HG03196 (cell line): ENCODE results near the gene HECTD4.

ENCODE experiments used
- ATAC-seq: cut with Tn5 transposase; IDR thresholded peaks from one replicate; pipeline ENCODE4 v1.9.1; 2021; ENCODE audit not compliant: unreplicated experiment

HECTD4 gene

DNA sequence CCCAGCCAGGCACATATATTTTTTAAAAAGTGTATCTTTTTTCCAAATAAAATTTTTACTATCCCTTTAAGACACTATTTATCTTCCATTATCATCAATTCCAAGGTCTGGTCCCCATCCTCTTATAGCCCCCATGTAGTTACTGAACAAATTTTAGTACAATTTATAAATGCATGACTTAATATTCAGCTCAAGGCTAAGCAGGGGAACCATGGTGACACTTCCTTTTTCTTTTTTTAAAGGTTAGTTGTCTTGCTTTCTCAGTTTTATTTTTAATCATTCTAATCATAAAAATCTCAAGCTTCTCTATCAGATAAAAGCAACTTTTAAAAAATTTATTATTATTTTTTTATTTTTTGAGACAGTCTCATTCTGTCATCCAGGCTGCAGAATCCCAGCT is 164.6 kb downstream of the HECTD4 start:
- ATAC-seq: no peak

DNA sequence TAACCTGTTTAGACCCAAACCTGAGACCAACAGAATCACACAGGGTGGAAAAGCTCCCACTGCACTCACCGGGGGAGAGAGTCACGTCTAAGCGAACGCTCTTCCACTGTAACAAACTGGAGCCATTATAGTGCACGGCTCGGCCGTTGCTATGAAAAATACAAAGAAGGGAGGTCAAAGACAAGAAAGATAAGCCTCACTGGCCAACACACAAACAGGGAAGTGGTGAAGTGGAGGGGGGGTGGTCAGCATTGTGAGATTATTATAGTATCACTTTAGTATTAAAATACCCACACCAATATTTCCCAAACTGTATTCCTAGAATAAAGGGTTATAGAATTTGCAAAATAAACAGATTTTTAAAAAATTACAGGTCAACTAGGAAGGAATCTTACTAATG is 166.0 kb downstream of the HECTD4 start:
- ATAC-seq: no peak

DNA sequence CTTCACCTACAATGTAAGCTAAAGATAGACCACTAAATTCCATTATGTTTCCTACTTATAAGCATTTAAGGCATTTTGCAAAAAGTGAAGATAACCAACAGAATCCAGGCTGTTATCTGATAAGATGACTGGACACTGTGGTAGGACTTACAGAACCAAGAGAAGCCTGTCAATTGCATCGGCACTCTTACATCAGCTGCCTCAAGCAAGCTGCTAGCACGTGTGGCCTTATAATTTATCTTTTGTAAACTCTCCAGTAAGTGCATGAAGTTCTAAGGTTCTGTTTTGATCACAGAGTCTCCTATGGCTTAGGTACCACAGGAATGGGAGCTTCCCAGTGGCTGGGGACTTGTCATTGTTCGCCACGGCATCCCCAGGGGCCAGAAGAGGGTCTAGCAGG is 168.2 kb downstream of the HECTD4 start:
- ATAC-seq: no peak

- no peak for ATAC-seq
Observed at GRCh38 chr12:112208301-112208910, 173.8 kb downstream of the HECTD4 start.

GRCh38 chr12:112207397-112207924 is 174.8 kb downstream of the HECTD4 start:
- no peak for ATAC-seq

DNA sequence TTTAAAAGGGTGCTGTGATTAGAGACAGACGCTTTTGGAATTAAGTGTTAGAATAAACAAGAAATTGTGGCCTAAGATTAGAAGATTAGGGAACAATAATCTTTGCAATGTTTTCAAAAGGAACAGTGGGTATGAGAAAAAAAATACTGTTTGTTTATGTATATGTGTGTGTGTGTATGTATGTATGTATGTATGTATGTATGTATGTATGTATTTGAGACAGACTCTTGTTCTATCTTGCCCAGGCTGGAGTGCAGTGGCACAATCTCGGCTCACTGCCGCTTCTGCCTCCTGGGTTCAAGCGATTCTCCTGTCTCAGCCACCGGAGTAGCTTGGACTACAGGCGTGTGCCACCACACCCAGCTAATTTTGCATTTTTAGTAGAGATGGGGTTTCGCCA is 175.3 kb downstream of the HECTD4 start:
- ATAC-seq: no peak

DNA sequence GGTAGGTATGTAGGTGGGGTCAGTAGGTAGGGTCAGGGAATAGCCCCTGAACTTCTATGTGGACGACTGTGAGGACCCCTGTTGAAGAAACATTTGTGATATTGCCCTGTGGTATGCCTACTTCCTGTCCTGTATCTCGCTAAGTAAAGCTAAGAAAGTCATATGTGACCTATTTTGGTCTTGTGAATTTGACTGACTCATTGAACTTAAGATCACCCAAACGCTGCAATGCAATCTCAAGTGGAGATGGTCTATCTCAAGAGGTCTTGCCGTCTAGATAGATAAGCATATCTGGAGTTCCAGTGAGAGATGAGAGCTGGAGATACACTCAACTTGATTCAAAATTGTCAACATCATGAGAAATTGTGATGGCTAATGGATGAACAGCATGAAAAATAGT is 183.1 kb downstream of the HECTD4 start:
- no peak for ATAC-seq

DNA sequence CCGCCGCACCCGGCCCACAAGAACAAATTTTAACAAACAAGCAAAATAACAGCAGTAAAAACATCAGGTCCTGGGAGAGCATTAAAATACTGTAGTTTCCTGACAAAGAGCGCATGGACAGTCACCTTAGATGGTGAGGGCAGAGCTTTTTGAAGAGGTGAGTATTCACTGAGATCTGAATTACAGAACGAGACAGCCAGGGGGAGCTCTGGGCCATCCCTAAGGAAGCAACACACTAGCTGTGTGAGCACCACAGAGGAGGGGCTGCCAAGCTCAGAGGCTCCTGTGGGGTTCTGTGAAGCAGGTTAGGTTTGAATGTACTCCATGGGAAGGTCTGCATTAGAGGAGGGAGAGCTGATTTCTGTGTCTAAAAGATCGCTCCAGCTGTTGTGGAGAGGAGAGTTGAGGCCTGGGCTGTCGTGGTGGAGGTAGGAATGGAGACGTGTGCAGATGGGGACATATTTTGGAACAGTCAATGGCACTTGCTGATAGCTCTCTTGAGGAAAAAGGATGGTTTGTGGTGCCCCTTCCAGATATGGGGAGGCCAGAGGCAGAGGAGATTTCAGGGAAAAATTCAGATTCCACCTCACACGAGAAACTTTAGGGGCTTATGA is 184.0 kb downstream of the HECTD4 start:
- ATAC-seq: no peak

- no peak for ATAC-seq
Observed at GRCh38 chr12:112196196-112196875, 185.9 kb downstream of the HECTD4 start.

- ATAC-seq: no peak
Observed at GRCh38 chr12:112194601-112195247, 187.5 kb downstream of the HECTD4 start.

GRCh38 chr12:112192475-112192874 is 189.8 kb downstream of the HECTD4 start:
- ATAC-seq: no peak

- ATAC-seq: no peak
Observed at GRCh38 chr12:112191840-112192321, 190.3 kb downstream of the HECTD4 start.

GRCh38 chr12:112191201-112191600 is 191.0 kb downstream of the HECTD4 start:
- ATAC-seq: no peak

GRCh38 chr12:112190231-112191025 is 191.8 kb downstream of the HECTD4 start:
- ATAC-seq: no peak

DNA sequence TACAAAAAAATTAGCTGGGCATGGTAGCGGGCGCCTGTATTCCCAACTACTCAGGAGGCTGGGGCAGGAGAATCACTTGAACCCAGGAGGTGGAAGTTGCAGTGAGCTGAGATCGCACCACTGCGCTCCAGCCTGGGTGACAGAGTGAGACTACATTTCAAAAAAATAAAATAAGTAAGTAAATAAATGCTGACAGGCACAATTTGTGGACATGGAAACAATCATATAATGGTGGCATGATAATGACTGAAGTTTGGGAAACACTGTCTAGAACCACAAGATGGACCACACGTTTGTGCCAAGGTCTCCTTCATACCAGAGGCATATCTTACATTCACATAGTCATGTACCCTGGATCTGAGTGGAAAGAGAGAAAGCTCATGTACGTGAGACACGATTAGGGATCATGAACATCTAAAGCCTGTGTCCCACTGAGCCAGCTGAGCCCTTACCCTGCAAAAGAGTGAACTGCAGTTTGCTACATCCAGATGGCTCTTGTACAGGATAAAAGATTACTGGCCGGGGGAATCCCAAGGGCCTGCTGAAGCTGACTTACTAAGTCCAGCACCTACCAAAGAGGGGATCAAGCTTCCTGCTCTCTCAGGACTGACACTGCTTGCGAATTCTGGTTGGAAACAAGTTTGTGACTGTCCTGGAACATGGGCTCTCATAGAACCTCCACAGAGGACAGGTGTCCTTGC is 194.0 kb downstream of the HECTD4 start:
- ATAC-seq: no peak

- no peak for ATAC-seq
Observed at GRCh38 chr12:112185093-112185923, 196.9 kb downstream of the HECTD4 start.

DNA sequence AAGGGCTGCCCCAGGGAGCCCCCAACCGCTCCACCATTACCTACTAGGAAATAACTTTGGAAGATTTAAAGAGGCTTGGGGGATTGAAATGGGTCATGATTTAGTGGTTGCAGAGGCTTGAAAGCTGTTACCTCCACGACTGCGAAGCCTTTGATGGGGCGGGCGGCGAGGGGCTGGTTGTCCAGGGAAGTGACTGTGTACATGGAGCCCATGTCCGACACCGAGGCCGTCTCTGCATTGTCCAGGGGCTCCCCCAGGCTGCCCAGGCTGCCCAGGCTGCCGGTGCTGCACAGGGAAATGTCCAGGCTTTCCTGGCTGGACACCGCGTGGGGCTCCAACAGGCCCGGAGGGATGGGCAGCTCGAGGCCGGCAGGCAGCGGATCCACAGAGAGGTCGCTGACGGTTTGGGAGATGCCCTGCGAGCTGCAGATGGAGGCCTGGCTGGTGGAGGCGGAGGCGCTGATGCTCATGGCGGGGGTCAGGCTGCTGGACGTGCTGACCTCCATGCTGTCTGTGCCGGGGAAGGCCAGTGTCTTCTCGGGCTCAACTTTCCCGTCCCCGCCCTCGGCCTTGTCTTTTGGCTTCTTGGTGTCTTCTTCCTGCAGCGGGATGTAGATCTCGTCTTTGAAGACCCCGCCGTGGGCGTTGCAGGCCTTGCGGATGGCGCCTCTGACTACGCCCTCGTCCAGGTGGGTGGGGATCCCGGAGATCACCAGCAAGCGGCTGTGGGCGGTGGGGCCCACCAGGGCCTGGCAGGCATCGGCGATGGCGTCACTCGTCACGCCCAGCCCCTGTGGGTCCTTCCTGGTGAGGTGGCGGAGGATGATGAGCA is 198.0 kb downstream of the HECTD4 start:
- no peak for ATAC-seq
